B cell (primary cell): Measurements from ENCODE around the gene NYAP2.

ENCODE experiments used
- EZH2 ChIP-seq: IDR thresholded peaks from 2 replicates; pipeline ENCODE4 v1.6.1; 2012; ENCODE audit warnings: borderline replicate concordance, low read depth, mild to moderate bottlenecking, moderate library complexity, low read length; ENCODE audit not compliant: insufficient read depth, poor library complexity, severe bottlenecking
- TF ChIP-seq, protein P1 (sequence below): fragments of 200-600 bp; IDR thresholded peaks from one replicate; pipeline ENCODE4 v1.8.0; 2022; ENCODE audit warnings: antibody characterized with exemption, mild to moderate bottlenecking

DNA sequence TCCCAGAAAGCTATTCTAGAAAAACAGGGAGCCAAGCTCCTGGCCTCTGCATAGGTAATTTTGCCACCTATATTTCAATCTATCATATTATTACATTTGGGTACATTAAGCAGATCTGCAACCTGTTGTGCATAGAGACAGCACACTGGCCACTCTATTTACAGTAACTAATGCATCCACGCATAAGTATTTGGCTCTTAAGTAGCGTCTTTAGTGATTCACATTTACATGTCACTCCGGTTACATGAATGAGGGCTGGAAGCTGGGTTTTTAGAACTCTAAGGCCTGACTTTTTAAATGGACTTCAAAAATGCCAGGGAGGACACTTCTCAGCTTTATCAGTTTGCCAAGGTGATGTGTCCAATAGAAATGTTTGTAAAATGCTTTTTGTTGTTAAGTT, 97.7 kb downstream of the NYAP2 start:
- TF ChIP-seq, protein P1, sequence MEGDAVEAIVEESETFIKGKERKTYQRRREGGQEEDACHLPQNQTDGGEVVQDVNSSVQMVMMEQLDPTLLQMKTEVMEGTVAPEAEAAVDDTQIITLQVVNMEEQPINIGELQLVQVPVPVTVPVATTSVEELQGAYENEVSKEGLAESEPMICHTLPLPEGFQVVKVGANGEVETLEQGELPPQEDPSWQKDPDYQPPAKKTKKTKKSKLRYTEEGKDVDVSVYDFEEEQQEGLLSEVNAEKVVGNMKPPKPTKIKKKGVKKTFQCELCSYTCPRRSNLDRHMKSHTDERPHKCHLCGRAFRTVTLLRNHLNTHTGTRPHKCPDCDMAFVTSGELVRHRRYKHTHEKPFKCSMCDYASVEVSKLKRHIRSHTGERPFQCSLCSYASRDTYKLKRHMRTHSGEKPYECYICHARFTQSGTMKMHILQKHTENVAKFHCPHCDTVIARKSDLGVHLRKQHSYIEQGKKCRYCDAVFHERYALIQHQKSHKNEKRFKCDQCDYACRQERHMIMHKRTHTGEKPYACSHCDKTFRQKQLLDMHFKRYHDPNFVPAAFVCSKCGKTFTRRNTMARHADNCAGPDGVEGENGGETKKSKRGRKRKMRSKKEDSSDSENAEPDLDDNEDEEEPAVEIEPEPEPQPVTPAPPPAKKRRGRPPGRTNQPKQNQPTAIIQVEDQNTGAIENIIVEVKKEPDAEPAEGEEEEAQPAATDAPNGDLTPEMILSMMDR, result no peak
- no peak for TF ChIP-seq EZH2
